H9 (cell line): ENCODE measurements around the gene MICAL2. TPM values are rescaled to one million over a fixed set of nuclear protein-coding genes. Genes with fewer than 3 reads are reported as not detected.

Experiments
- DNase-seq: peaks from one replicate; pipeline ENCODE4 v3.0.0-alpha.2; 2017
- H2AFZ ChIP-seq: one replicate; pipeline ENCODE4 v1.6.1; 2013; ENCODE audit warnings: mild to moderate bottlenecking, low read length, control low read depth, moderate library complexity
- H2AK5ac ChIP-seq: 2 replicates; pipeline ENCODE4 v1.6.1; 2013; ENCODE audit warnings: low read length, control low read depth, mixed read lengths; ENCODE audit not compliant: insufficient read length
- H2BK120ac ChIP-seq: one replicate; pipeline ENCODE4 v1.6.1; 2013; ENCODE audit warnings: low read depth, mild to moderate bottlenecking, low read length, control low read depth, inconsistent platforms; ENCODE audit not compliant: poor library complexity, severe bottlenecking
- H2BK12ac ChIP-seq: 2 replicates; pipeline ENCODE4 v1.6.1; 2013; ENCODE audit warnings: low read length, control low read depth, mixed read lengths, low read depth; ENCODE audit not compliant: insufficient read length
- H2BK15ac ChIP-seq: 2 replicates; pipeline ENCODE4 v1.6.1; 2013; ENCODE audit warnings: low read depth, low read length, control low read depth
- H2BK20ac ChIP-seq: one replicate; pipeline ENCODE4 v1.6.1; 2013; ENCODE audit warnings: low read depth, mild to moderate bottlenecking, low read length, control low read depth, inconsistent platforms; ENCODE audit not compliant: poor library complexity, severe bottlenecking
- H2BK5ac ChIP-seq: 2 replicates; pipeline ENCODE4 v1.6.1; 2013; ENCODE audit warnings: low read length, control low read depth, mixed read lengths; ENCODE audit not compliant: insufficient read length
- H3K14ac ChIP-seq: 2 replicates; pipeline ENCODE4 v1.6.1; 2013; ENCODE audit warnings: low read length, control low read depth; ENCODE audit not compliant: insufficient read depth
- H3K18ac ChIP-seq: 2 replicates; pipeline ENCODE4 v1.6.1; 2013; ENCODE audit warnings: low read depth, mild to moderate bottlenecking, mixed read lengths, low read length, control low read depth; ENCODE audit not compliant: insufficient read length
- H3K23ac ChIP-seq: 2 replicates; pipeline ENCODE4 v1.6.1; 2013; ENCODE audit warnings: low read length, control low read depth, mixed read lengths, low read depth; ENCODE audit not compliant: insufficient read length
- H3K23me2 ChIP-seq: 2 replicates; pipeline ENCODE4 v1.6.1; 2013; ENCODE audit warnings: low read depth, mild to moderate bottlenecking, mixed read lengths, low read length, control low read depth; ENCODE audit not compliant: insufficient read length, poor library complexity, severe bottlenecking
- H3K27ac ChIP-seq: 2 replicates; pipeline ENCODE4 v1.5.1; 2013; ENCODE audit warnings: low read length, control low read depth, mixed read lengths, low read depth; ENCODE audit not compliant: insufficient read length
- H3K27me3 ChIP-seq: 2 replicates; pipeline ENCODE4 v1.6.1; 2013; ENCODE audit warnings: low read length, control low read depth, inconsistent platforms; ENCODE audit not compliant: insufficient read depth
- H3K4ac ChIP-seq: 2 replicates; pipeline ENCODE4 v1.6.1; 2013; ENCODE audit warnings: low read depth, mild to moderate bottlenecking, control low read depth, inconsistent platforms, low read length, moderate library complexity
- H3K4me1 ChIP-seq: 2 replicates; pipeline ENCODE4 v1.6.1; 2013; ENCODE audit warnings: low read length, control low read depth, inconsistent platforms; ENCODE audit not compliant: insufficient read depth
- H3K4me2 ChIP-seq: 2 replicates; pipeline ENCODE4 v1.6.1; 2013; ENCODE audit warnings: low read length, control low read depth, mixed read lengths; ENCODE audit not compliant: insufficient read length, insufficient read depth
- H3K56ac ChIP-seq: 2 replicates; pipeline ENCODE4 v1.6.1; 2013; ENCODE audit warnings: low read depth, mild to moderate bottlenecking, mixed read lengths, low read length, control low read depth; ENCODE audit not compliant: insufficient read length
- H3K79me1 ChIP-seq: 2 replicates; pipeline ENCODE4 v1.6.1; 2013; ENCODE audit warnings: low read depth, mild to moderate bottlenecking, moderate library complexity, low read length, control low read depth, inconsistent platforms; ENCODE audit not compliant: insufficient read depth, poor library complexity, severe bottlenecking
- H3K79me2 ChIP-seq: 2 replicates; pipeline ENCODE4 v1.6.1; 2013; ENCODE audit warnings: low read length, control low read depth, inconsistent platforms; ENCODE audit not compliant: insufficient read depth
- H3K9ac ChIP-seq: 2 replicates; pipeline ENCODE4 v1.6.1; 2013; ENCODE audit warnings: low read length, control low read depth, mixed read lengths; ENCODE audit not compliant: insufficient read length; ENCODE audit errors: extremely low read depth
- H3K9me3 ChIP-seq: one replicate; pipeline ENCODE4 v1.6.1; 2013; ENCODE audit warnings: low read depth, low read length, inconsistent platforms; ENCODE audit not compliant: control insufficient read depth
- H3T11ph ChIP-seq: one replicate; pipeline ENCODE4 v1.6.1; 2013; ENCODE audit warnings: mild to moderate bottlenecking, low read length, control low read depth, inconsistent platforms
- H4K20me1 ChIP-seq: one replicate; pipeline ENCODE4 v1.6.1; 2013; ENCODE audit not compliant: control insufficient read depth, insufficient read length, insufficient read depth
- H4K5ac ChIP-seq: 2 replicates; pipeline ENCODE4 v1.6.1; 2013; ENCODE audit warnings: low read depth, mild to moderate bottlenecking, mixed read lengths, low read length, control low read depth; ENCODE audit not compliant: insufficient read length
- H4K8ac ChIP-seq: replicated peaks from 2 replicates; pipeline ENCODE4 v1.6.1; 2013; ENCODE audit warnings: low read length, control low read depth, mixed read lengths, low read depth; ENCODE audit not compliant: insufficient read length
- H4K91ac ChIP-seq: 2 replicates; pipeline ENCODE4 v1.6.1; 2013; ENCODE audit warnings: low read depth, mild to moderate bottlenecking, moderate library complexity, mixed read lengths, low read length, control low read depth; ENCODE audit not compliant: insufficient read length
- H3K27ac Mint-ChIP-seq, 3 experiments: 2 replicates in 2 of 3; 3 replicates in 1 of 3; pipeline ENCODE4 v1.8.0; 2020 to 2021; ENCODE audit warnings: mixed read lengths in 3 of 3, mild to moderate bottlenecking in 1 of 3, moderate library complexity in 1 of 3
- H3K27me3 Mint-ChIP-seq: 2 replicates; pipeline ENCODE4 v1.8.0; 2021; ENCODE audit warnings: low read depth, mild to moderate bottlenecking, moderate library complexity, mixed read lengths
- H3K36me3 Mint-ChIP-seq, 3 experiments: 2 replicates in 2 of 3; 3 replicates in 1 of 3; pipeline ENCODE4 v1.8.0; 2020 to 2021; ENCODE audit warnings: low read depth in 3 of 3, mixed read lengths in 3 of 3; ENCODE audit not compliant: insufficient read depth in 1 of 3
- H3K4me1 Mint-ChIP-seq, 2 experiments: 2 replicates each; pipeline ENCODE4 v1.8.0; 2020; ENCODE audit warnings: mixed read lengths in 2 of 2
- H3K4me3 Mint-ChIP-seq, 2 experiments: 2 replicates in 1 of 2; 3 replicates in 1 of 2; pipeline ENCODE4 v1.8.0; 2020 to 2021; ENCODE audit warnings: mild to moderate bottlenecking in 2 of 2, mixed read lengths in 2 of 2, moderate library complexity in 1 of 2
- H3K9me3 Mint-ChIP-seq, 2 experiments: 2 replicates in 1 of 2; 3 replicates in 1 of 2; pipeline ENCODE4 v1.8.0; 2020; ENCODE audit warnings: mild to moderate bottlenecking in 2 of 2, mixed read lengths in 2 of 2, moderate library complexity in 1 of 2
- WGBS: extraction: QIAGEN DNeasy Blood & Tissue Kit; methylation state at CpG from one replicate; pipeline ENCODE4 v1.1.7; 2013; ENCODE audit warnings: missing lambda C conversion rate, low lambda C conversion rate, mixed read lengths; ENCODE audit not compliant: insufficient read length; ENCODE audit errors: extremely low coverage; 5-methylcytosine and 5-hydroxymethylcytosine counted together
- total RNA-seq: library from RNA; stranded (reverse); gene quantifications from 2 replicates; pipeline ENCODE4 v1.2.1, GENCODE V29; 2021
- TF ChIP-seq, protein P1 (sequence below): fragments of 200-600 bp; sonication (generic); conservative IDR thresholded peaks from 3 replicates; pipeline ENCODE4 v1.8.0; 2021; ENCODE audit warnings: antibody characterized with exemption, mild to moderate bottlenecking

MICAL2 gene
- total RNA-seq, 1 experiment from 2014 or later, result 4.7 TPM

- Histone ChIP-seq H3K14ac (no peak overlapping the region), H3K27ac (no peak overlapping the region), H3K79me2 (no peaks in the 10 kb centered on the region), H3K23me2 (no peaks in the 10 kb centered on the region), H3K4me2 (no peak overlapping the region), H3K4me1 (no peaks in the 10 kb centered on the region), H4K20me1 (no peaks in the 10 kb centered on the region), H3K27me3 (no peaks in the 10 kb centered on the region), H4K5ac (no peak overlapping the region), H2BK120ac (no peak overlapping the region), H2AK5ac (no peak overlapping the region), H3T11ph (no peak overlapping the region), H2BK15ac (no peak overlapping the region), H3K23ac (no peak overlapping the region), H2BK12ac (no peak overlapping the region), H3K9me3 (no peaks in the 10 kb centered on the region), H3K79me1 (no peaks in the 10 kb centered on the region), H3K18ac (no peak overlapping the region), H4K91ac (no peak overlapping the region), H3K4ac (no peak overlapping the region), H3K9ac (no peak overlapping the region), H3K56ac (no peak overlapping the region), H4K8ac (no peak overlapping the region), H2AFZ (no peak overlapping the region), H2BK20ac (no peak overlapping the region), H2BK5ac (no peak overlapping the region)
- WGBS, result no CpG with 5 or more reads among the region's 6 CpGs
- H3K4me3 Mint-ChIP-seq, result no peak overlapping the region
- H3K27me3 Mint-ChIP-seq, result peaks cover 5% of the 10 kb centered on the region
- peaks cover 21 to 34% of the 10 kb centered on the region in 2 experiments for H3K4me1 Mint-ChIP-seq
- H3K36me3 Mint-ChIP-seq, result no peaks in the 10 kb centered on the region
- DNase-seq, result peak; percentile 7
- no peak overlapping the region for H3K27ac Mint-ChIP-seq
- H3K9me3 Mint-ChIP-seq, result no peaks in the 10 kb centered on the region
- TF ChIP-seq, protein P1, sequence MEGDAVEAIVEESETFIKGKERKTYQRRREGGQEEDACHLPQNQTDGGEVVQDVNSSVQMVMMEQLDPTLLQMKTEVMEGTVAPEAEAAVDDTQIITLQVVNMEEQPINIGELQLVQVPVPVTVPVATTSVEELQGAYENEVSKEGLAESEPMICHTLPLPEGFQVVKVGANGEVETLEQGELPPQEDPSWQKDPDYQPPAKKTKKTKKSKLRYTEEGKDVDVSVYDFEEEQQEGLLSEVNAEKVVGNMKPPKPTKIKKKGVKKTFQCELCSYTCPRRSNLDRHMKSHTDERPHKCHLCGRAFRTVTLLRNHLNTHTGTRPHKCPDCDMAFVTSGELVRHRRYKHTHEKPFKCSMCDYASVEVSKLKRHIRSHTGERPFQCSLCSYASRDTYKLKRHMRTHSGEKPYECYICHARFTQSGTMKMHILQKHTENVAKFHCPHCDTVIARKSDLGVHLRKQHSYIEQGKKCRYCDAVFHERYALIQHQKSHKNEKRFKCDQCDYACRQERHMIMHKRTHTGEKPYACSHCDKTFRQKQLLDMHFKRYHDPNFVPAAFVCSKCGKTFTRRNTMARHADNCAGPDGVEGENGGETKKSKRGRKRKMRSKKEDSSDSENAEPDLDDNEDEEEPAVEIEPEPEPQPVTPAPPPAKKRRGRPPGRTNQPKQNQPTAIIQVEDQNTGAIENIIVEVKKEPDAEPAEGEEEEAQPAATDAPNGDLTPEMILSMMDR, result no peak
Observed at GRCh38 chr11:12276356-12276755, 166.0 kb downstream of the MICAL2 start.
